Sigmoid colon (tissue), 3 donors: ENCODE measurements around the gene SLC35G2.

Source experiments
- POLR2A ChIP-seq, 2 donors: fragments of 450-650 bp; IDR thresholded peaks; one replicate each; pipeline ENCODE4 v1.6.1; 2016; ENCODE audit warnings: antibody characterized with exemption in 2 of 2, mild to moderate bottlenecking in 2 of 2, moderate library complexity in 2 of 2
- TF ChIP-seq, protein P1 (sequence below), 4 experiments: fragments of 450-650 bp in 3 of 4; fragments of 200-600 bp in 1 of 4; IDR thresholded peaks; one replicate each; pipeline ENCODE4 v1.5.1; 2016 to 2019; ENCODE audit warnings: antibody characterized with exemption in 4 of 4, mild to moderate bottlenecking in 3 of 4, moderate library complexity in 2 of 4

- TF ChIP-seq POLR2A (IDR thresholded peaks at IDR 0.05), result no peak
- TF ChIP-seq, protein P1, sequence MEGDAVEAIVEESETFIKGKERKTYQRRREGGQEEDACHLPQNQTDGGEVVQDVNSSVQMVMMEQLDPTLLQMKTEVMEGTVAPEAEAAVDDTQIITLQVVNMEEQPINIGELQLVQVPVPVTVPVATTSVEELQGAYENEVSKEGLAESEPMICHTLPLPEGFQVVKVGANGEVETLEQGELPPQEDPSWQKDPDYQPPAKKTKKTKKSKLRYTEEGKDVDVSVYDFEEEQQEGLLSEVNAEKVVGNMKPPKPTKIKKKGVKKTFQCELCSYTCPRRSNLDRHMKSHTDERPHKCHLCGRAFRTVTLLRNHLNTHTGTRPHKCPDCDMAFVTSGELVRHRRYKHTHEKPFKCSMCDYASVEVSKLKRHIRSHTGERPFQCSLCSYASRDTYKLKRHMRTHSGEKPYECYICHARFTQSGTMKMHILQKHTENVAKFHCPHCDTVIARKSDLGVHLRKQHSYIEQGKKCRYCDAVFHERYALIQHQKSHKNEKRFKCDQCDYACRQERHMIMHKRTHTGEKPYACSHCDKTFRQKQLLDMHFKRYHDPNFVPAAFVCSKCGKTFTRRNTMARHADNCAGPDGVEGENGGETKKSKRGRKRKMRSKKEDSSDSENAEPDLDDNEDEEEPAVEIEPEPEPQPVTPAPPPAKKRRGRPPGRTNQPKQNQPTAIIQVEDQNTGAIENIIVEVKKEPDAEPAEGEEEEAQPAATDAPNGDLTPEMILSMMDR (IDR thresholded peaks at IDR 0.05), result no peak
These were observed 28.1 kb upstream of the SLC35G2 start for GRCh38 chr3:136790786-136791185.
